HG02870 (cell line): Measurements from ENCODE around the gene NEAT1.
"Not testable (repeated sequence)": the region's sequence is repeated elsewhere in the genome, so short reads cannot be mapped to it uniquely, and the experiment has no call there.

ENCODE experiments used
- ATAC-seq: cut with Tn5 transposase; IDR thresholded peaks from one replicate; pipeline ENCODE4 v1.9.1; 2021; ENCODE audit warnings: mild to moderate bottlenecking, moderate library complexity; ENCODE audit not compliant: unreplicated experiment

The NEAT1 gene

DNA sequence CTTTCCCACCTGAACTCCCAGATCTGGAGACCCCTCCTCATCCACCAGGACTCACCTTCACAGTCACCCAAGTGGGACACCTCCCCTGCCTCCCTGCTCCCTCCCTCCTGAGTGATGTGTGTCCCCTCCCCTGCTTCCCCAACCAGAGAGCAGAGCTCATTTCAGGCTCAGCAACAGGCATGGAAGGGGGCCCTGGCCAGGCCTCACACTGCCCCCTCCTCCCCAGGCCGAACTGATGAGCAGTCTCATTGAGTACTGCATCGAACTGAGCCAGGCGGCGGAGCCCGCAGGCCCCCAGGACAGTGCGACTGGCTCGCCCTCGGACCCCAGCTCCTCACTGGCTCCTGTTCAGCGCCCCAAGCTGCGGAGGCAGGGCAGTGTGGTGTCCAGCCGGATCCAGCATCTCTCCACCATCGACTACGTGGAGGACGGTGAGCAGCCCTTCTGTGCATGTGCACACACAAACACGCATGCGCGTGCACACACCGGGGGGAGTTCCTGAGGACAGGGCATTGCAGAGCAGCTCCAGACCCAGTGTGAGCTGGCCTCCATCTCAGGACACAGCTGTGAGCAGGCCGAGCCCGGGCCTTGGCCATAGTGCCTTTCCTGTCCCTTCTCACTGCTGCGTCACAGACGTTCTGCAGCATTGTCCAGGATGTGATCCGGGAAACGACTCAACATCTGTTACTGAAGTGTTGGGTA, 17.8 kb upstream of the NEAT1 start:
- no peak for ATAC-seq

DNA sequence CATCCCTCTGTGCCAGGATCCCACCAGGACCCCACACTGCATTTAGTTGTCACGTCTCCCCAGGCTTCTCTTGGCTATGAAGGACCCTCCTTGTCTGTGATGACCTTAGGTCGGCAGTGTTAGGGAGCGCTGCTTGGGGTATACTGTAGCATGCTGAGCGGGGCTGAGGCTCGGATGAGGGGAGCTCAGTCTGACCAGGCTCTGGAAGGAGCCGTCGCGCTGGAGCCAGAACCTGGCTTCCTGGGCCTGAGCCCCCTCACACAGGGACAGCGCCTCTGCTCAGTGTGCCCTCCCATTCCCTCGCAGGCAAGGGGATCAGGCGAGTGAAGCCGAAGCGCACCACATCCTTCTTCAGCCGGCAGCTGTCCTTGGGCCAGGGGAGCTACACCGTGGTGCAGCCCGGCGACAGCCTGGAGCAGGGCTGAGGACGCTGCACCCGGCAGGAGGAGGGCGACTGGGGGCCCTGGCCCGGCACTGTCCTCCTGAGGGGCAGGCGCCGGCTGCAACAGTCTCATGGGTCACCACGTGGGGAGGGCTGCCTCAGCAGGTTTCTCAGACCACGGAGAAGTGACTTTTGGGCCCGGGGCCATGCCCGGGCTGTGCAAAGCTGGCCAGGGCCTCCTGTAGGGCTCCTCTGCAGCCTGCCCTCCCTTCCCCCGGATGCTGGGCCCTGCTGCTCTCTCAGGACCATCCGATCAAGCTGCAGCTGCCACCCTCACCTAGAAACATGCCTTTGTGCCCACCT, 11.5 kb upstream of the NEAT1 start:
- ATAC-seq, result no peak

DNA sequence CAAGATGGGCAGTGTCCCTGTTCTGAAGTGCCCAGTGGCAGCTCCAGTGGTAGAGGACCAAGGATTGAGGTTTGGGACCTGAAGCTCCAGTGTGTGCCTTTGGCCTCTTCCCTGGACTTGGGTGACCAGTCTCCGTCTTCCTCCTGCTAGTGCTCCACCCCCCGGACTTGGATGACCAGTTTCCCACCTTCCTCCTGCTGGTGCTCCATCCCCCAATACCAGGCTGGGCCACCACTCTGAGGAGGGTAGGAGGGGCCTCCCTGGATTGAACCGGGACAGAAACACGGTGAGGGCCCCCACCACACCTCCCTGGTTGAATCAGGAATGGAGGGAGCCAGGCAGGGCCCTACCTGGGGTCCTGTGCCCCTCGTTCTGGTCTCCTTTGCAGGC, 10.9 kb upstream of the NEAT1 start:
- ATAC-seq, result no peak

GRCh38 chr11:65412271-65413076, 10.1 kb upstream of the NEAT1 start:
- ATAC-seq, result no peak

DNA sequence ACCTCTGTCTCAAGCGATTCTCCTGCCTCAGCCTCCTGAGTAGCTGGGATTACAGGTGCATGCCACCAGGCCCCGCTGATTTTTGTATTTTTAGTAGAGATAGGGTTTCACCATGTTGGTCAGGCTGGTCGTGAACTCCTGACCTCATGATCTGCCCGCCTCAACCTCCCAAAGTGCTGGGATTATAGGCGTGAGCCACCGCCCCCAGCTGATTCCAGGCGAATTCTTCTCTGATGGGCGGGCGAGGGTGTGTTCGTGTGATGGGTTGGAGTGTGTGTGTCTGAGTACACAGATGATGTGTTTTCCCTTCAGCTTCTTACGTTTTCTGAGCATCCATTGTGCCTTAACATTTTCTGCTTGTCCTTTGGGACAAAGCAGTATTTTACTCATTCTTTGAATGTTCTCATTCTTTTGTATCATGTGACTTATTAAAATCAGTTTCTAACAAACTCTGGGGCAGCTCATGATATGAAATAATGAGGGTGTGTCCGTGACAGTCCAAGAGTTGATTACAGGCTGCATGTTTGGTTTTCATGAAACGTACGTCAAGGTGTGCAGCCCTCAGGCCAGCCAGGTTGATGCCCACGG, 9.4 kb upstream of the NEAT1 start:
- not testable (repeated sequence) for ATAC-seq

- no peak for ATAC-seq
Measured at GRCh38 chr11:65414776-65415498, 7.7 kb upstream of the NEAT1 start.

DNA sequence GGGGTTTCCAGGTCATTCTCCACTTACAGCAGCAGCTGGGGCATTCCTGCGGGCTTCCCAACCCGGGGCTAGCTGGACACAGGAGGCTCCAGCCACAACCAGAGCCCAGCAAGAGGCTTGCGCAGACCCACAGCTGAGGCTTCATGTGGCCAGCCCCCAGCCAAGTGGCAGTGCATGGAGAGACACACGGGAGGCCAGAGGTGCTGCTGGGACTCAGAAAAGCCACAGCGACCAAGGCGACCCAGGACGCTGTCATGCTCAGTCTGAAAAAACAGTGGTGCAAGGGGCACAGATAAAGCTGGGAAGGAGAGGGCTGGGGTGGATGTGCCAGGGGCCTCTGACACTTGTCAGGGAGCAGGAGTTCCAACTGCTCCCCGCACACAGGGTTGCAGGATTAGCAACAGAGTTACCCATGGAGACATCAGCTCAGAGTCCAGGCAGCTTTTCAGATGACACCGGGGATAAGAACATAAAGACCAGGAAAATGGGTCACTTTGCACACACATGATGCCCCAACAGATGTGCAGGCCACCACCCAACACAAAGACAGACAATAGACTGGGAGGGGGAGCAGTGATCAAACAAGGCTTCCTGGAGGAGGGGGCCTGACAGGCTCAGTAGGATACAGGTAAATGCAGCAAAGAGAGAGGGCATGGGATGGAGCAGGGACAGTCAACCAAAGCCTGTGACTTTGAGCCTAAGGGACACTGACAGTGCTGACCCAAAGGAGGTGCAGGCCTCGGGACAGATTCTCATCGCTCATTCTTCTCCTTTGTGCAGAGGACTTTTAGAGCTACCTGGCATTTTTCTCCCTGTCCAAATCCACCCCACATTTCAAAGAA, 6.9 kb upstream of the NEAT1 start:
- no peak for ATAC-seq

- peak; percentile 31 for ATAC-seq
Measured at GRCh38 chr11:65416341-65416824, 6.2 kb upstream of the NEAT1 start.

DNA sequence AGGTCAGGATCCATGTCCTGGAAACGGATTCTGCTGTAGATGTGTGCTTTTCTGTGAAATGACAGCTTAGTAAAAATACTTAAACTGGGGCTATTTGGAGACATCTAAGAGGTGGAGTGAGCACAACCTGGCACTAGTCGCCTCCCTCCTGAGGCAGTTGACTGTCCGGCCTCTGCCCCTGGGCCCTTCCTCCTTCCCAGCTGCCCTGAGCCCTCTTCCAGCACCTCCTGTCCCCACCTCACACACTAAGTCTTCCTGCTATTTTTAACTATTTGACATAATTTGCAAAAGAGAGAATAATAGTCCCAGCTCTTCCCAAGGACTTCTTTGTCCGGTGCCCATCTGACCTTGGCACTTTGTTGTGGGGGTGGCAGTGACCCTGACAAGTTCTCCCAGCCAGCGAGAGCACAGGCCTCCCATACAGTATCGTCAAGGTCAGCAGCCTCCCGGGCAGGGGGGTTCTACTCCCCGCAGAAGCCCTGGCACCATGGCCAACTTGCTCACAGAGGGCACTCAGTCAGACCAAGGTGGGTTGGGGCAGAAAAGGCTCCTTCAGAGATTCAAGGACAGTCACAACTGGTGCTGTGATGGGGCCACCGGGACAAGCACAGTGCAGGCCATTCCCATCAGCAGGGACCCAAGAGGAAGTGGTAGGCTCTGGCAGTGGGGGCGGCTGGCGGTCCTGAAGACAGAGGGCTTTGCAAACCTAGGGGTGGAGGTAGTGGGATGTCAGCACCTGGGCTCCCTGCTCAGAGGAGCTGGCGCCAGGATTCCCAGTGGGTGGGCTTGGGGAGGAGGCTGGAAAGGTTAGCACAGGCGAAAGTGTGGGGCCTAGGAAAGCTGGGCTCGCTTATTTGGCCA, 5.5 kb upstream of the NEAT1 start:
- no peak for ATAC-seq

GRCh38 chr11:65417702-65418430, 4.7 kb upstream of the NEAT1 start:
- no peak for ATAC-seq

DNA sequence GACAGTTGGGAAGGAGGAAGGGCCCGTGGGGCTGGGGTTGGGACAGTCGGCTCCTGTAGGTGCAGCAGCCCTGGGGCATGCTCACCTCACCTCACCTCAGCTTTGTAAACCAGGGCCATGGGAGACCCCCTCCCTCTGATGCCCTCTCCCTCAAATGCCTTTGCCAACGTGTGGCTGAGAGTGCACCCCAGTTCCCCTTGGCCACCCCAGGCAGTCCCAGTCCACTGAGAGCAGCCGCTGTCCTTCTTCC, 4.2 kb upstream of the NEAT1 start:
- no peak for ATAC-seq

DNA sequence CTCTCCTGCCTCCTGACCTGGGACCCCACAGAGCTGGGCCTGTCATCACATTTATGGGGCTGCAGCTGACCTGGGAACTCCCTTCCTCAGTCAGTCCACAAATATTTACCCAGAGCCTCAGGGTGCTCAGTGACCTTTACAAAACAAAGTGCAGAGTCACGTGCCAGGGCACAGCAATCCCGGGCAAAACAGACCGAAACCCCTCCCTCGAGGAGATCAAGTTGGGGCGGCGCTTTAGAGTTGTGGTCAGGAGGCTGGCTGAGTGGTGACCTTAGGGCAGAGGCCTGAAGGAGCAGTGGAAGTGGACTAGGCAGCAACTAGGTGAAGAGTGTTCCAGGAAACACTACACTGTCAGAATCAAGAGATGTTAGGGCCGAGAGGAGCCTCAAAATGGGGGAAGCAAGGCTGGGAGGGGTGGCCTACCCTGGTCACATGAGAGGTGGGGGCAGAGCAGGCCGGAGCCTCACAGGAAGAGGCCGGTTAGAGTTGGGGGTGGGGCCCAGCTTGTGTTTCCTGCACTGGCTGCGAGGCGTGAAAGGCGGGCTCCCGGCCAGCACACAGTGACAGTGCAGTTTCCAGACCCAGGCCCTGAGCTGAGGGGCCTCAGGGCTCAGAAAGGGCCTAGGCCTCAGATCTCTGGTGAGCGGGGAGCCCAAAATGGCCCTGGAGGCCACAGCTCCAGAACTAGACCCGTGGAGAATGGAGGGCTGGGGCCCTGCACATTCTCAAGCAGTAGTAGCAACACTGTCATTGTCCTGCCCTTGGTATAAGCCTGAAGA, 3.7 kb upstream of the NEAT1 start:
- peak; percentile 37 for ATAC-seq

GRCh38 chr11:65419460-65419771, 3.2 kb upstream of the NEAT1 start:
- ATAC-seq, result no peak

DNA sequence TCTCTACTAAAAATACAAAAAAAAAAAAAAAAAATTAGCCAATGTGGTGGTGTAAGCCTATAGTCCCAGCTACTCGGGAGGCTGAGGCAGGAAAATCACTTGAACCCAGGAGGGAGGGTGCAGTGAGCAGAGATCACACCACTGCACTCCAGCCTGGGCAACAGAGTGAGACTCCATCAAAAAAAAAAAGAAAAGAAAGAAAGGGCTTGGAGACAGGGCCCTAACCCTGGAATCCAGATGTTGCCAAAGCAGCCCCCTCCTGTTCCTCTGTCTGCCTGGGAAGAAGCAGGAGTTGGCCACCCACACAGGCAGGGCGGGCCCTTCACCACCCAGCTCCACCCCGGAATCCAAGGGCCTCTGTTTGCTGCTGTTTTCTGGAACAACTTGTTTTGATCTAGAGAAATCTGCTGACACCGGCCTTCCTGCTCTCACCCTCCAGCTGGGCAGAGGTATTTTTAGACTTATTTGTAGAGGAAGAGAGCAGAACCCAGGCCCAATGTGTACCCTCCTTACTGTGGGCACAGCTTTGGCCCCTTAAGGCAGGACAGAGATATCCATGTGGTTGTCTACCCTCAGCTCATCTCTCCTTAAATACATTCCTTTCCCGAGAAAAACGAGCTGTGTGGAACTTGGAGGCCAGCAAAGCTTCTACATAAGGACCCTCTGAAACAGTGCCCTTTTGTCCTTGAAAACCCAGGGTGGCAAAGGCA, 2.7 kb upstream of the NEAT1 start:
- ATAC-seq, result no peak

- ATAC-seq, result no peak
Measured at GRCh38 chr11:65420506-65420905, 2.1 kb upstream of the NEAT1 start.

DNA sequence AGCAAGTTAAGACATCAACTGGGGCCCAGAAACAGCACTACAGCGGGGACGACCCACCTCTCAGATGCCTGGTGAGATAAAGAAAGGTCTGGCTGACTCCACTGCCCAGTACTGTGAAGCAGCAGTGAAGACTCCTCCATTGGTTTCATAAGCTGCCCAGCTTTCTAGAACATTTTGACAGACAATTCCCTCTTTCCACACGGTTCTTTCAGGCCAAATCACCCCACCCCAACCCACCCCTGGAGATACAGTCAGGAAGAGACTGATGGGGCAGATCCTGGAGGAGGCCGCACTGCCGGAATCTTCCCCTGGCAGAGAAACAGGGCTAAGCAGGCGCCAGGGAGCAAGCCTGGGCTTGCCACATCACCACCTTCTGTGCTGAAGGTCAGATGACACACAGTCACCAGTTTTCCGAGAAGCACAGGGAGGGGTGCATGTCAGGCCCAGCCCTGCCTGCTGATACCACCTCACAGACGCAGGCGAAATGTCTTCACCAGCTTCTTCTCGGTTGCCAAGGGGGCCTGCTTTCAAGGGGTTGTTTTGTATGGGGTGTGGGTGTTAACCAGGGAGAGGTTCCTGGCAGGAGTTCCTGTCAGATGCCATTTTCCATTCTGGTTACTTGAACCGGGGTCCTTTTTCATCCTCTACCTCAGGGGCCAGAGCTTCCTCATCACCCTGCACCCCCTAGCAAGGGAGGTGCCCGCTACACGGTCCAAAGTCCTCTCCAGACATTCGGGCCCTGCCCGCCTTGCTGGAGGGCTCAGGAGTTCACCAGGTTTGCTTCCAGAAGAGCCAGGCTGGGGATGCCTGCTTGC, 1.4 kb upstream of the NEAT1 start:
- no peak for ATAC-seq
